SK-N-SH treated with all-trans-retinoic acid at 6 μM for 48 hours (cell line): ENCODE data around the gene ADAMTSL1.

Experiments used
- ATAC-seq: fragments of 200-7000 bp; cut with Tn5 transposase; 3 replicates; pipeline ENCODE4 v1.9.1; 2020; ENCODE audit warnings: mild to moderate bottlenecking, moderate library complexity
- BACH2 ChIP-seq: fragments of 250-450 bp; sonication (Bioruptor Pico); IDR thresholded peaks from 2 replicates; pipeline ENCODE4 v1.9.0; 2021; ENCODE audit warnings: mild to moderate bottlenecking, borderline replicate concordance
- CSDC2 ChIP-seq: fragments of 250-450 bp; sonication (Bioruptor Pico); IDR thresholded peaks from 2 replicates; pipeline ENCODE4 v1.5.0; 2020; ENCODE audit warnings: mild to moderate bottlenecking, moderate library complexity
- ESRRG ChIP-seq: fragments of 250-450 bp; sonication (Bioruptor Pico); IDR thresholded peaks from 2 replicates; pipeline ENCODE4 v1.6.1; 2021; ENCODE audit warnings: mild to moderate bottlenecking
- GLIS3 ChIP-seq: fragments of 250-450 bp; sonication (Bioruptor Pico); IDR thresholded peaks from 2 replicates; pipeline ENCODE4 v1.5.0; 2020; ENCODE audit warnings: mild to moderate bottlenecking, moderate library complexity
- ISL1 ChIP-seq: fragments of 250-450 bp; sonication (Bioruptor Pico); IDR thresholded peaks from 2 replicates; pipeline ENCODE4 v2.1.2; 2022; ENCODE audit warnings: mild to moderate bottlenecking, moderate library complexity
- PPARA ChIP-seq: fragments of 250-450 bp; sonication (Bioruptor Pico); IDR thresholded peaks from 2 replicates; pipeline ENCODE4 v1.5.0; 2020; ENCODE audit warnings: mild to moderate bottlenecking, borderline replicate concordance
- RARB ChIP-seq: fragments of 250-450 bp; sonication (Bioruptor Pico); IDR thresholded peaks from 2 replicates; pipeline ENCODE4 v1.8.0; 2021; ENCODE audit warnings: mild to moderate bottlenecking, moderate library complexity
- TCF4 ChIP-seq: fragments of 250-450 bp; sonication (Bioruptor Pico); IDR thresholded peaks from 2 replicates; pipeline ENCODE4 v1.8.0; 2021; ENCODE audit warnings: mild to moderate bottlenecking, moderate library complexity, borderline replicate concordance
- TOX ChIP-seq: fragments of 250-450 bp; sonication (Bioruptor Pico); IDR thresholded peaks from 2 replicates; pipeline ENCODE4 v1.8.0; 2021; ENCODE audit warnings: mild to moderate bottlenecking, moderate library complexity, borderline replicate concordance
- ZC3H10 ChIP-seq: fragments of 250-450 bp; sonication (Bioruptor Pico); IDR thresholded peaks from 2 replicates; pipeline ENCODE4 v1.5.1; 2021; ENCODE audit warnings: mild to moderate bottlenecking, moderate library complexity
- ZFP3 ChIP-seq: fragments of 250-450 bp; sonication (Bioruptor Pico); IDR thresholded peaks from 2 replicates; pipeline ENCODE4 v1.5.0; 2020; ENCODE audit warnings: mild to moderate bottlenecking, moderate library complexity
- ZFP30 ChIP-seq: fragments of 450-650 bp; formaldehyde crosslinking; IDR thresholded peaks from 2 replicates; pipeline ENCODE4 v1.5.0; 2022; ENCODE audit warnings: mild to moderate bottlenecking, moderate library complexity
- ZNF70 ChIP-seq: fragments of 450-650 bp; formaldehyde crosslinking; IDR thresholded peaks from 2 replicates; pipeline ENCODE4 v1.5.0; 2020; ENCODE audit warnings: mild to moderate bottlenecking, moderate library complexity
- TF ChIP-seq, protein P1 (sequence below): fragments of 250-450 bp; sonication (Bioruptor Pico); IDR thresholded peaks from 2 replicates; pipeline ENCODE4 v1.8.0; 2020; ENCODE audit warnings: mild to moderate bottlenecking, moderate library complexity, borderline replicate concordance
- TF ChIP-seq, protein P2 (sequence below): fragments of 250-450 bp; sonication (Bioruptor Pico); IDR thresholded peaks from 2 replicates; pipeline ENCODE4 v1.5.1; 2020; ENCODE audit warnings: low read depth, mild to moderate bottlenecking, moderate library complexity
- TF ChIP-seq, protein P3 (sequence below): fragments of 250-450 bp; sonication (Bioruptor Pico); IDR thresholded peaks from 2 replicates; pipeline ENCODE4 v1.5.0; 2020; ENCODE audit warnings: mild to moderate bottlenecking, moderate library complexity

Gene ADAMTSL1

DNA sequence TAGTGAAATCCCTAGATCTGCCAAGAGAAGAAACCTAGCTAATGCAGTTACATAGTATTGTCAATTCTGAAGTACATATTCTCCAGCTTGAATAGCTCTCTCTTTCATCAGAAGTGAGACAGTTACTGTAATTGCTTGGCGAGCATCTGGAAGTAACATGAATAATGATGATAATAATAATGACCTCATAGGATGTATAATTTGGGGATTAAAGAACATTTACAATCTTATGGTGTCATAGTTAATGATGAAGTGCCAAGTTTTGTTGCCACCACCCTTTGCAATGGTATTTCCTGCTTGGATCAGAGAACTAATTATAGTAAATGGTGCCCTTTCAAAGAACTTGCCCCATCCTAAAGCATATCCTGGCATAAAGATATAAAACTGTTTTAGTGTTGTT, 201.4 kb downstream of the ADAMTSL1 start:
- no peak for TF ChIP-seq BACH2 (CRISPR knock-in tag)
- TF ChIP-seq, protein P1, sequence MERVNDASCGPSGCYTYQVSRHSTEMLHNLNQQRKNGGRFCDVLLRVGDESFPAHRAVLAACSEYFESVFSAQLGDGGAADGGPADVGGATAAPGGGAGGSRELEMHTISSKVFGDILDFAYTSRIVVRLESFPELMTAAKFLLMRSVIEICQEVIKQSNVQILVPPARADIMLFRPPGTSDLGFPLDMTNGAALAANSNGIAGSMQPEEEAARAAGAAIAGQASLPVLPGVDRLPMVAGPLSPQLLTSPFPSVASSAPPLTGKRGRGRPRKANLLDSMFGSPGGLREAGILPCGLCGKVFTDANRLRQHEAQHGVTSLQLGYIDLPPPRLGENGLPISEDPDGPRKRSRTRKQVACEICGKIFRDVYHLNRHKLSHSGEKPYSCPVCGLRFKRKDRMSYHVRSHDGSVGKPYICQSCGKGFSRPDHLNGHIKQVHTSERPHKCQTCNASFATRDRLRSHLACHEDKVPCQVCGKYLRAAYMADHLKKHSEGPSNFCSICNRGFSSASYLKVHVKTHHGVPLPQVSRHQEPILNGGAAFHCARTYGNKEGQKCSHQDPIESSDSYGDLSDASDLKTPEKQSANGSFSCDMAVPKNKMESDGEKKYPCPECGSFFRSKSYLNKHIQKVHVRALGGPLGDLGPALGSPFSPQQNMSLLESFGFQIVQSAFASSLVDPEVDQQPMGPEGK (CRISPR knock-in tag), result no peak
- TF ChIP-seq CSDC2 (CRISPR knock-in tag), result no peak
- TF ChIP-seq, protein P2, sequence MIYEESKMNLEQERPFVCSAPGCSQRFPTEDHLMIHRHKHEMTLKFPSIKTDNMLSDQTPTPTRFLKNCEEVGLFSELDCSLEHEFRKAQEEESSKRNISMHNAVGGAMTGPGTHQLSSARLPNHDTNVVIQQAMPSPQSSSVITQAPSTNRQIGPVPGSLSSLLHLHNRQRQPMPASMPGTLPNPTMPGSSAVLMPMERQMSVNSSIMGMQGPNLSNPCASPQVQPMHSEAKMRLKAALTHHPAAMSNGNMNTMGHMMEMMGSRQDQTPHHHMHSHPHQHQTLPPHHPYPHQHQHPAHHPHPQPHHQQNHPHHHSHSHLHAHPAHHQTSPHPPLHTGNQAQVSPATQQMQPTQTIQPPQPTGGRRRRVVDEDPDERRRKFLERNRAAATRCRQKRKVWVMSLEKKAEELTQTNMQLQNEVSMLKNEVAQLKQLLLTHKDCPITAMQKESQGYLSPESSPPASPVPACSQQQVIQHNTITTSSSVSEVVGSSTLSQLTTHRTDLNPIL (CRISPR knock-in tag), result no peak
- TF ChIP-seq, protein P3, sequence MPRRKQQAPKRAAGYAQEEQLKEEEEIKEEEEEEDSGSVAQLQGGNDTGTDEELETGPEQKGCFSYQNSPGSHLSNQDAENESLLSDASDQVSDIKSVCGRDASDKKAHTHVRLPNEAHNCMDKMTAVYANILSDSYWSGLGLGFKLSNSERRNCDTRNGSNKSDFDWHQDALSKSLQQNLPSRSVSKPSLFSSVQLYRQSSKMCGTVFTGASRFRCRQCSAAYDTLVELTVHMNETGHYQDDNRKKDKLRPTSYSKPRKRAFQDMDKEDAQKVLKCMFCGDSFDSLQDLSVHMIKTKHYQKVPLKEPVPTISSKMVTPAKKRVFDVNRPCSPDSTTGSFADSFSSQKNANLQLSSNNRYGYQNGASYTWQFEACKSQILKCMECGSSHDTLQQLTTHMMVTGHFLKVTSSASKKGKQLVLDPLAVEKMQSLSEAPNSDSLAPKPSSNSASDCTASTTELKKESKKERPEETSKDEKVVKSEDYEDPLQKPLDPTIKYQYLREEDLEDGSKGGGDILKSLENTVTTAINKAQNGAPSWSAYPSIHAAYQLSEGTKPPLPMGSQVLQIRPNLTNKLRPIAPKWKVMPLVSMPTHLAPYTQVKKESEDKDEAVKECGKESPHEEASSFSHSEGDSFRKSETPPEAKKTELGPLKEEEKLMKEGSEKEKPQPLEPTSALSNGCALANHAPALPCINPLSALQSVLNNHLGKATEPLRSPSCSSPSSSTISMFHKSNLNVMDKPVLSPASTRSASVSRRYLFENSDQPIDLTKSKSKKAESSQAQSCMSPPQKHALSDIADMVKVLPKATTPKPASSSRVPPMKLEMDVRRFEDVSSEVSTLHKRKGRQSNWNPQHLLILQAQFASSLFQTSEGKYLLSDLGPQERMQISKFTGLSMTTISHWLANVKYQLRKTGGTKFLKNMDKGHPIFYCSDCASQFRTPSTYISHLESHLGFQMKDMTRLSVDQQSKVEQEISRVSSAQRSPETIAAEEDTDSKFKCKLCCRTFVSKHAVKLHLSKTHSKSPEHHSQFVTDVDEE, result no peak
- no peak for TF ChIP-seq TOX (CRISPR knock-in tag)
- TF ChIP-seq TCF4 (CRISPR knock-in tag), result no peak
- TF ChIP-seq ISL1 (CRISPR knock-in tag), result no peak
- TF ChIP-seq ZNF70, result no peak
- no peak for TF ChIP-seq ESRRG (CRISPR knock-in tag)

DNA sequence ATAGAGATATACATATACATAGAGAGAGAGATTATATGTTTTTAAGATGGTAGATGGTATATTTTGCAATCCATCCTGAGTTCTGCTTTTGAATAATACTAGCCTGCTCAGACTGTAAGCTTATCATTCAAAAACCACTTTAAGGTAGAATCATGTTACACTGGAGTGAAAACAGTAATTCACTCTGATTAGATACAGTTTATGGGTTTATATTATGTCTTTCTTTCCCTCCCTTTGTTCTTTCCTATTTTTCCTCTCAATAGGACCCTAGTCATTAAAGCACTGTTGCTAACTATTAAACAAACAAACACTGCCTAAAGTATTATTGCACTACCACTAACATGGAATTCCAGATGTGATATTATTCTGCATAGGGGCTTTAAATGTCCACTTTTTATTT, 202.0 kb downstream of the ADAMTSL1 start:
- ATAC-seq, result no peak
- TF ChIP-seq, protein P1 (CRISPR knock-in tag), result no peak
- TF ChIP-seq, all 23 proteins: peak for 0

More for the DNA sequence above, 201.4 kb downstream of the ADAMTSL1 start:
- ATAC-seq, result no peak

DNA sequence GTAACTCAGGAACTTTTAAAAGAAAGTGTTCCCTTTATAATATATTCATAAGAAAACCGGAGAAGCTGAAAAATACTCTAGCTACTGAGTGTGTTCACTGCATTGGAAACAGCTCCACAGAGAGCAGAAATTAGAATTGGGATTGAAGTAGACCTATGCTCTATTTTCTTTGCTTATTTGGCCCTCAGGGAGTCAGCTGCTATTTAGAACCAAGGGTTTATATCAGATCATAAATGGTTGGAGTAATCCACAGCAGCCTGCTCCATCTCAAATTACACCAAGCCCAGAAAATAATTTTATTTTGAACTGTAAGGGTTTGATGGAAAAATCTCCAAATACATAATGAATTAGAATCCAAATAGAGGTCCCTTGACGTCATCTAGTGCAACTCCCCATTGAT, 202.6 kb downstream of the ADAMTSL1 start:
- TF ChIP-seq ZFP30 (CRISPR knock-in tag) (no peak), RARB (no peak), TOX (CRISPR knock-in tag) (no peak), ZC3H10 (CRISPR knock-in tag) (no peak), BACH2 (CRISPR knock-in tag) (no peak), GLIS3 (CRISPR knock-in tag) (no peak), ZNF70 (no peak), PPARA (no peak), TCF4 (CRISPR knock-in tag) (no peak), ZFP3 (no peak), ISL1 (CRISPR knock-in tag) (no peak)
- TF ChIP-seq, protein P2 (CRISPR knock-in tag), result no peak
- TF ChIP-seq, protein P1 (CRISPR knock-in tag), result no peak
- no peak for ATAC-seq
